Fibroblast of lung (primary cell): ENCODE measurements around the gene SERTAD3.

Experiments used
- CTCF ChIP-seq, 2 donors: IDR thresholded peaks in 1 of 2; conservative IDR thresholded peaks in 1 of 2; 1 replicate in 1 of 2; 2 replicates in 1 of 2; pipeline ENCODE4 v1.5.1; 2011 to 2012; ENCODE audit warnings: low read length in 2 of 2, control low read depth in 1 of 2, inconsistent platforms in 1 of 2, low read depth in 1 of 2, mild to moderate bottlenecking in 1 of 2
- EZH2 ChIP-seq: IDR thresholded peaks from 2 replicates; pipeline ENCODE4 v1.5.1; 2012; ENCODE audit warnings: low read length, control low read depth, mild to moderate bottlenecking; ENCODE audit errors: missing control alignments

GRCh38 chr19:40392894-40393517 lies 51.1 kb downstream of the SERTAD3 start:
- TF ChIP-seq CTCF (conservative IDR thresholded peaks at IDR 0.05 in 1 of 2, IDR thresholded peaks at IDR 0.05 in 1 of 2; ENCODE audit: low read depth in 1 of 2, low read length in 2 of 2): no peak
- no peak for TF ChIP-seq EZH2
